HL-60 (cell line): ENCODE results near the gene HSPA4L.

Source experiments
- GABPA ChIP-seq: IDR thresholded peaks from 2 replicates; pipeline ENCODE4 v1.6.1; 2012; ENCODE audit warnings: low read depth
- POLR2AphosphoS5 ChIP-seq: IDR thresholded peaks from 2 replicates; pipeline ENCODE4 v1.6.1; 2012; ENCODE audit warnings: low read depth
- SPI1 ChIP-seq: IDR thresholded peaks from 2 replicates; pipeline ENCODE4 v1.6.1; 2012; ENCODE audit warnings: low read depth, mild to moderate bottlenecking, borderline replicate concordance
- TF ChIP-seq, protein P1 (sequence below): IDR thresholded peaks from one replicate; pipeline ENCODE4 v1.5.1; 2011; ENCODE audit warnings: low read length, control low read depth, inconsistent platforms; ENCODE audit not compliant: insufficient read depth

DNA sequence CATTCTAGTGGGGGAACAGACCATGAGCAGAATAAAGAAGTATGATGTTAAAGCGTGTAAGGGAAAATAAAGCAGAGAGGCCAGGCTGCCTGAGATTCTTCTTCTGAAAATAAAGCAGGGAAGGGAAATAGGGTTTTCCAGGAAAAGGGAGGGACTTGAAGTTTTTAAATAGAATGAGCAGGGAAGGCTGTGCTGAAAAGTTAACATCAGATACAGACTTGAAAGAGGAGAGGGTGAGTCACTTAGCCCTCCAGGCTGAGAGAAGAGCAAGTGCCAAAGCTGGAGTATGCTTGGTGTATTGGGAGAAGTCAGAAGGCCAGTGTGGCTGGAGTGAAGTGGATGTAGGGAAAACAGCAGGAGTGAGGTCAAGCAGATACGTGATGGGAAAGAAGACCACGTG, 88.6 kb downstream of the HSPA4L start:
- TF ChIP-seq, protein P1, sequence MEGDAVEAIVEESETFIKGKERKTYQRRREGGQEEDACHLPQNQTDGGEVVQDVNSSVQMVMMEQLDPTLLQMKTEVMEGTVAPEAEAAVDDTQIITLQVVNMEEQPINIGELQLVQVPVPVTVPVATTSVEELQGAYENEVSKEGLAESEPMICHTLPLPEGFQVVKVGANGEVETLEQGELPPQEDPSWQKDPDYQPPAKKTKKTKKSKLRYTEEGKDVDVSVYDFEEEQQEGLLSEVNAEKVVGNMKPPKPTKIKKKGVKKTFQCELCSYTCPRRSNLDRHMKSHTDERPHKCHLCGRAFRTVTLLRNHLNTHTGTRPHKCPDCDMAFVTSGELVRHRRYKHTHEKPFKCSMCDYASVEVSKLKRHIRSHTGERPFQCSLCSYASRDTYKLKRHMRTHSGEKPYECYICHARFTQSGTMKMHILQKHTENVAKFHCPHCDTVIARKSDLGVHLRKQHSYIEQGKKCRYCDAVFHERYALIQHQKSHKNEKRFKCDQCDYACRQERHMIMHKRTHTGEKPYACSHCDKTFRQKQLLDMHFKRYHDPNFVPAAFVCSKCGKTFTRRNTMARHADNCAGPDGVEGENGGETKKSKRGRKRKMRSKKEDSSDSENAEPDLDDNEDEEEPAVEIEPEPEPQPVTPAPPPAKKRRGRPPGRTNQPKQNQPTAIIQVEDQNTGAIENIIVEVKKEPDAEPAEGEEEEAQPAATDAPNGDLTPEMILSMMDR, result no peak
- no peak for TF ChIP-seq SPI1
- TF ChIP-seq POLR2AphosphoS5, result no peak
- no peak for TF ChIP-seq GABPA
